ENCODE measurements around the gene PPIE.
"Not testable (repeated sequence)": the region's sequence is repeated elsewhere in the genome, so short reads cannot be mapped to it uniquely, and the experiment has no call there.

The PPIE gene

GRCh38 chr1:39760074-39761008, 21.7 kb downstream of the PPIE start:
- no peak for DNase-seq

- DNase-seq = no peak
These were observed 22.3 kb downstream of the PPIE start for GRCh38 chr1:39761016-39761415.

GRCh38 chr1:39761557-39762260, 23.0 kb downstream of the PPIE start:
- DNase-seq = no peak

- DNase-seq = no peak
These were observed 24.2 kb downstream of the PPIE start for GRCh38 chr1:39762550-39763540.

- not testable (repeated sequence) for DNase-seq
These were observed 25.1 kb downstream of the PPIE start for GRCh38 chr1:39763619-39764374.

GRCh38 chr1:39764512-39764911, 25.8 kb downstream of the PPIE start:
- DNase-seq = not testable (repeated sequence)

GRCh38 chr1:39766466-39766865, 27.8 kb downstream of the PPIE start:
- DNase-seq = not testable (repeated sequence)

GRCh38 chr1:39769502-39769901, 30.8 kb downstream of the PPIE start:
- DNase-seq = not testable (repeated sequence)

GRCh38 chr1:39770100-39771021, 31.7 kb downstream of the PPIE start:
- not testable (repeated sequence) for DNase-seq

- not testable (repeated sequence) for DNase-seq
These were observed 32.4 kb downstream of the PPIE start, which contains the start of gene OXCT2 for GRCh38 chr1:39771022-39771532. Gene OXCT2, minus strand, starts transcription at chr1:39771348. Its CDS starts 93 bp downstream, at chr1:39771255.

GRCh38 chr1:39773369-39773979, 34.8 kb downstream of the PPIE start:
- DNase-seq = not testable (repeated sequence)

- not testable (repeated sequence) for DNase-seq
These were observed 36.5 kb downstream of the PPIE start for GRCh38 chr1:39775141-39775540.

GRCh38 chr1:39775676-39776399, 37.2 kb downstream of the PPIE start:
- DNase-seq = not testable (repeated sequence)

- DNase-seq = no peak
These were observed 37.7 kb downstream of the PPIE start for GRCh38 chr1:39776400-39776713.

GRCh38 chr1:39776886-39777285, 38.2 kb downstream of the PPIE start:
- no peak for DNase-seq

- DNase-seq = no peak
These were observed 38.6 kb downstream of the PPIE start for GRCh38 chr1:39777306-39777705.

- DNase-seq = not testable (repeated sequence)
These were observed 39.2 kb downstream of the PPIE start for GRCh38 chr1:39777896-39778295.

- not testable (repeated sequence) for DNase-seq
These were observed 39.9 kb downstream of the PPIE start for GRCh38 chr1:39778463-39779099.

- DNase-seq = no peak
These were observed 40.5 kb downstream of the PPIE start for GRCh38 chr1:39779137-39779536.
